Measurements from ENCODE around the gene ADAM12.

The ADAM12 gene

DNA sequence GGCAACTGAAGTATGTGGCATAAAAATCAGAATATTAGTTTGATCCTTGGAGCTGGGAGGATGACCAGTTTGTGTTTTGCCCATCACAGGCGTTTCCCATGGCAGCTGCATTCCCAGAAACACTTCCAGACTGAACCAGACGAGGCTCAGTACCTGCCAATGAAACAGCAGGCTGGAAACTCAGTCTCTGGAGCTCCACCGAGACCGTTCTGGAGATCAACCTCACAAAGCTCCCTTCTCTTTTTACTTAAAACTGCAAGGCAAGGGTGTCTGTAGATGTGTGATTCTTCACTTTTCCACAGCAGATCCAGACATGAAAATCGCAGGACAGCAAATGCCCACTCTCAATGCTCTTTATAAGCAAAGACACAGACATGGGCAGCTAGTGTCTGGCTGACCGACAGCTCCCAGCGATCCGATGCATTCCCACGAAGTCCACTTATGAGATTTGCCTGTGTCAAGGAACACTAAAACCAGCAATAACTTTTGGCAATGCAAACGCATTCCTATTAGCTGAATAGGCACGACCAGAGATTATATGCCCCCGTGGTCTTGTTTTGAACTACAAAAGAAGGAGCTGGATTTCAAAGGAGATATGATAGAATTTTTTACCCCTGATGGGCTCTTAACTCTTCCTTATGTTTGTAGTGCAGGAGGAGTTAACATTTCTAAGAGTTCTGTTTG, 72.6 kb downstream of the ADAM12 start:
- peak; percentile 1 for DNase-seq (ENCODE audit: low spot score)

DNA sequence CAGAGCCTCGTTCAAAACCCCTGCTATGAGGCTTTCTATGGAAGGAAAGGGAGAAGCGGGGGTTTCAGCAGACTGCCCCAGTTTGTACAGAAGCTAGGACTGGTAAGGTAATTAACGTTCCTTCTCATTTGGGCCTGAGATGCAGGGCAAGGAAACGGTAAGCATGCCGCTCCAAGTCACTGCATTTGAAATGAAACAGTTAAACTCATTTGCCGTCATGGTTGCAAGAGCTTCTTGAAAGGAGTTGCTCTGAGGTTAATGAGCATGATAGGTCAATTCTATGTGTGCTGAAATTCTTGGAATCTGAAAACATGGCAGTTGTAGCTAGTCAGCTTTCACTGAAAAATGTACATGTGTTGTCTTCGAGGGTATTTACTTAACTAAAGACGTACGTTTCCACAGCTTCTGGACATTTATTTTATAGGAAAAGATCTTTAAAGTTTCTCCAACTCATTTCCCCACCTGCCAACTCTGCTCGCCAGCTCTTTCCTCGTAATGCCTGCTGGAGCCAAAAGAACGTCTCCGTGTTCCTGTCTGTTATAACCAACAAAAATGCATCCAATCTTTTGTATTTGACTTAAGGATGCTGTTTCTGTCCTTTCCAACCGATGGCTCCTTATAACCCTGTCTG, 73.3 kb downstream of the ADAM12 start:
- no peak for DNase-seq (ENCODE audit: low spot score)

DNA sequence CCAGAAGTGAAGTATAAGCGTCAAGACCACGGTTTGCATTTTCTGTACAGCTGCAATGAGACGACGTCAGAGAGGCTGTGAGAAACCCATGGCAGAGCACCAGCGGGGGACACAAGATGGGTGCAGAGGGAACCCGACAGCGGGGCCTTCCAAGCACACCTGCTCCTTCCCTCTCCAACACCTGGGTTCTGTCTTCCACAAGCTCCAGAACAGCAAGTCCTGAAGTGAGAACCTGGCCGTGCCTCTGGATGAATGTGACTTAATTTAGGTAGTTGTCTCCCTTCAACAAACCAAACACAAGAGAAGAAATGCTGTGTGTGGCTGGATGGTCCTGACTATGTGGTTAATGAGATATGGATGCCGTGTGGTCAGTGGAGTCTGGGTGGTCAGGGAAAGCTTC, 76.1 kb downstream of the ADAM12 start:
- DNase-seq (ENCODE audit: low spot score): no peak

DNA sequence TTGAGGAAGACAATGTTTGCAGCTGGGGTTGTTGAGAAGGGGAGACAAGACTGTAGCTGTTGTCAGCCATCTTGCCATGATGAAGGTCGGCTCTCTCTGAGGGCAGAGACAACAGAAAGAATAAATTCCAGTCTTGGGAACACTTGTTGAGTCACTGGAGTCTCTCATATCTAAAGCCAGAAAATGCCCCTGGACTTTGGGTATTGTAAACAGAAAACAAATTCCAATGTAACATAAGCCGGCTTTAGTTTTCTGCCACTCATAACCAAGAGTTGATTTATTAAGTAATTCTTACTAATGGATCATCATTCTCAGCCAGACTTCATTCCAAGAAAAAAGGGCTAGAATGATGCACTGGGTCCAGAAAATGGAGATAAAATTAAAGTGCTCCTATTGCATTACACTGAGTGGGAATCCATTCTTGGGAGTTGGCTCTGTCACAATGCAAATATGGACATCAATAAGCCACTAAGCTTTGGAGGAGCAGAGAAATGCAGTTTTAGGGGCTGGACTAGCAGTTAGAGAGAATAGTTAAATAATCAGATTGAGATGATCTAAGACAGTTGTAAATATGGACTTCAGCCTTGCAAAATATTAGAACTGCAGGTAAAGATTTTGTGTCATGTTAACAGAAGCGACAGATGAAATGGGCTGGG, 78.9 kb downstream of the ADAM12 start:
- no peak for DNase-seq (ENCODE audit: low spot score)

DNA sequence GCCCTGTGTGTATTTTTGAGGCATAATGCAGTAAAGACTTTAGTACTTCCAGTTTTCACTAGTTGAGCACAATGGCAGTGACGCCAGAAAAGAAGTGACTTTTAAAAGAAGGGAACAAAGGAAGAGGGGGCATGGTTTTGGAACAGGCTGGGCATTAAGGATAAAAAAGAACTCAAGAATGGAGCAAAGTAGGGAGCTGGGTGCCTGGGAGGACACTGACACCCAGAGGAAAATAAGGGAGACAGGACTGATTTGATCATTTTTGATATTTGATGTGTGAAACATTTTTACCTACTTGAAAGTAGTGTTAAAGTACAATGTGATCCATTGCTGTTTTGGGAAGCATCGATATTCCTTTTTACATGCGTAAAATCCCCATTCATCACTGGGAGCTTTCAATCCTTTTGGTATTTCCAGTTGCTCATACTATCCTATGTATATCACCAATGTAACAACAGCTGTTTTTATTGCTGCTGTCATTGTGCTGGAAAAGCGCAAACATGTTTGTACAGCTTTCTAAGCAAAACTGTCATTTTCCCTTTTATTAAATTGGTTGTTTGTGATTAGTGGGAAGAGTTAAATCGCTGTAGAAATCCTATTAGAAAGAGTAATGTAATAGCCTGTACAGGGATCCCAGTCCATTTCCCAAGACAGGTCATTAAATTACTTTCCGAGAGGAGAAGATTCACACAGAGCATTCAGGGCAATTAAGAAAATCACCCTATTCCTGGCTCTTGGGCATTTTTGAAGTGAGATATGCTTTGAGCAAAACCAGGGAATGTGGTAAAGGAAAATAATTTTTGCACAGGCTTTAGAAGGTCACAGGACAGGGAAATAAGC, 85.2 kb downstream of the ADAM12 start:
- peak; percentile 11 for DNase-seq (ENCODE audit: low spot score)

DNA sequence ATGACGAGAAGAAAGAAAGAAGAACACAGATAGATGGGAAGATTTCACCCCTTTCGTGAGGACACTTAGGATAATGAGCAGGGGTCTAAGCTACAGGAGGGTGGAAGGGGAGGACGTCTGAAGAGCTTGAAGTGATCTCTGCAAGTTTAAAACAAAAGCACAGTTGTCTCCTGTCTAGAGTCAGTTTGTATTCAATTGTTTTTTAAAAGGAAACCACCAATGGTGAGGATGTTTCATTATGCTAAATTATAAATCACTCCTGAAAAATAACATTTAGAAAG, 85.9 kb downstream of the ADAM12 start:
- no peak for DNase-seq (ENCODE audit: low spot score)

DNA sequence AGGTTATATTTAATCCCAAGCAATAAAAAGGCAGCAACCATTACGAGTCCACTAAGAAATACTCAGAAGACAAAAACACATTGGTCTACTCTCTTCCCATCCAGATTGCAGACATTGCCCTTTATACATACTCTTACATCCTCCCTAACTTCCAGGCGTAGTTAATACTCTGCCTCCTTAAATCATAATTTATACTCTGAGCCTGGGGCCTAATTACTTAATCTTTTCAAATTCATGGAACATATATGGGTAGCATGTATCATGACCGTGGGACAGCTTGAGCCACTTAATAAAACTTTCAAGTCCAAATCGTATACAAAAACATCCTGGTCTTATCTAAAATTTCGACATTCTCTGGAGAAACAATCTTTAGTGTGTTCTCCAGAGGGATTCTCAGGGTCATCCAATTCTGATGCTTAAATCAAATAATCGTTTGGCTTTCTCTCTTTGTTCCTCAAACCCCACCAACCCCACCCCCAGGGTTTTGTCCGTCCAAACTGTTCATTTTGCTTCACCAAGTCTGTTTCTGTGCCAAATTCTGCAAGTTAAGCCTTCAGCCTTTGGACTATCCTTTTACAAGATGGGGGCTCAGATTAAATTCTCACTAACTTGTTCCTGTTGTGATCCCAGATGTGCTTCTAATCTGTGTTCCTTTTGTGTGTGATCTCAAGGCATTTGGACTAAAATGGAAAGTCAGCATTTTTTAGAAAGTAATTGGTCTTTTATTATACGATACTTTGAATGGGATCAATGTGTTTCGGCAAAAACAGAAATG, 86.4 kb downstream of the ADAM12 start:
- DNase-seq (ENCODE audit: low spot score): no peak

DNA sequence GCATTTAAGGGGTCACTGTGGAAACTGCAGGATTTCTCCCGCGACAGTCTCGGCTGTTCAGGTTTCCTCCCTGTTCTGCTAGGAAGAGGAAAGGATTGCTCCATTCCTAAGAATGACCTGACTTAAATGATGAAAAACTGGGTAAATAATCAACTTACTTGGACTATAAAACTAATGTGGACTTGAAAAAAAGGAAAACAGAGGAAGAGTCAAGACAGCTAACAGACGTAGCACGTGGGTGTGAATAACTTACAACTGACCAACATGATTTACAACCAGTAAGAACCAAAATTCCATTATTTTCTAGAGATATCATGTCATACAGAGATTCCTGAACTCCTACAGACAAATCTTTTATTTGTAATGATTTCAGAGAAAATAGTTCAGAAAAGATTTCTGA, 93.8 kb downstream of the ADAM12 start:
- no peak for DNase-seq (ENCODE audit: low spot score)

DNA sequence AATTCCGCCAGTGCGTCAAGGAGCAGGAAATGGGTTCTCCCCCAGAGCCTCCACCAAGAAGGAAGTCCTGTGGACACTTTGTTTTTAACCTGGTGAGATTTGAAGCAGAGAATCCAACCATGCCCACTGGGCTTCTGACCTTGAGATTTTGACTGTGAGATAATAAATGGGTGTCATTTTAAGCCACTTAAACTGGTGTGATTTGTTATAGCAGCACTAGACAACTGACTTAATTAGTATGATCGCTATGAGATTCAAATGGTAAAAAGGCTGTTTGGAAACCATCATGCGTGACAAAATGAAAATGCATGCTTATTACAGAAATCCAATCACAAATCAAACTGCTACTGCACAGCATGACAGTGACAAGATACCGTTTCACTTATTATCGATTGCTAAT, 98.0 kb downstream of the ADAM12 start:
- no peak for DNase-seq (ENCODE audit: low spot score)

DNA sequence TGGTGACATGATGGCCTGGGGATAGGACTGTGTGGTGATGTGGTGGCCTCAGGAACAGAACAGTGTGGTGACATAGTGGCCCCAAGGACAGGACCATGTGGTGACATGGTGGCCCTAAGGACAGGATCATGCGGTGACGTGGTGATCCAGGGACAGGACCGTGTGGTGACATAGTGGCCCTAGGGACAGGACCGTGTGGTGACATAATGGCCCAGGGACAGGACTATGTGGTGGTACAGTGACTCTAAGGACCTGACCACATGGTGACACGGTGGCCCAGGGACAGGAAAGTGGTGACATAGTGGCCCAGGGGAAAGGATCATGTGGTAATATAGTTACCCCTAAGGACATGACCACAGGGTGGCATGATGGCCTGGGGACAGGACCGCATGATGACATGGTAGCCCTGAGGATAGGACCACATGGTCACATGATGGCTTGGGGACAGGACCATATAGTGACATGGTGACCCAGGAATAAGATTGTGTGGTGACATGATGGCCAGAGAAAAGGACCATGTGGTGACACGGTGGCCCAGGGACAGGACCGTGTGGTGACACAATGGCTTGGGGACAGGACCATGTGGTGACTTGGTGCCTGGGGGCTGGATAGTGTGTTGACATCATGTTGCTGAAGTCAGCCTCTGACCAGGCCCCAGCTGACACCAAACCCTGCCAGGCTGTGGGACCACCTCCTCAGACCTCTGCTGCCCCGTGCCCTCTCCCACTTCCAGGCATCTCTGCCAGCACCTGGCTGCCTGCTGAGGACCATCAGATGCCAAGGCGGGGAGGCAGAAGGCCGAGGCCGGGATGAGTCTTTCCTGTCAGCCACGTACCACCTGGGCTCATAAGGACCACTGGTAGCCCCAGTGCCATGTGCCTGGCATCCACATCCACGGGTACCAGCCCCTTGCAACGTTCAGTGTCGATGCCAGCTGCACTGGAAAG, 99.5 kb downstream of the ADAM12 start:
- no peak for DNase-seq (ENCODE audit: low spot score)

DNA sequence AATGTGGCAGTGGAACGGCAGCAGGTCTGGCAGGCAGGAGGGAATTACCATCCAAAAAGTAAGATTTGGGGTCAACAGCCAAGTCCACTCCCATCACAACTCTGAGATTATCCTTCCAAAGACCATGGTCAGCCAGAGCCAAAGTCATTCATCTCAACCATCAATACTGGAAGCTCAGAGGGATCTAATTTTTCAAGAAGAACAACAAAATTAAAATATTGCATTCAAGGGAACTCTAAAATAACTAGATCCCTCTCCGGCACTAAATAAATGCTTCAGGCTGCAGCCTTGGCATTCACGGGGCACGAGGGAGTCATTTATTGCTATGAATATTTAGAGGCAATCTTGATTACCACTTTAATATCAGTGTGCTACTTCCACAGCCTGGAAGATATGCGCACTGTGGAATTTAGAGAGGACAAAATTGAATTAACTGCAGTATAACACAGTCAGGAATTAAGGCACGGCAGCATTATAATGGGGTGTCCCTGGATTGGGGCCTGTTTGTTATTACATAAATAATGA, 102.0 kb downstream of the ADAM12 start:
- no peak for DNase-seq (ENCODE audit: low spot score)

DNA sequence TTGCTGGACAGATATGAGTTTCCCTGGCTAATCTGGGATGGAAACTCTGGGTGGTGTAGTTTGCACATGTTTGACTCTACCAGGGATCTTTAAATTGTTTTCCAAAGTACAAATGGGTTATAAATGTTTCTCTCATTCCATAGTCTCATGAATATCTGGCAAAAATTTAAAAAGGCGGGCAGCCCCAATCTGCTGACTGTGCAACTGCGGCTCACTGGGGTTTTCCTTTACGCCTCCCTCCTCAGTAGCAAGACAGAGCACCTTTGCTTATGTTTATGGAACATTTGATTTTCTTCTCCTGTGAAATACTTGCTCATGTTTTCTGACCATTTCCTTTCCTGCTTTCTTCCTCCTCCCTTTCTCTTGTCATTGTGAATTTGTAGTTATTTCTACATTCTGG, 105.0 kb downstream of the ADAM12 start:
- DNase-seq (ENCODE audit: low spot score): no peak

DNA sequence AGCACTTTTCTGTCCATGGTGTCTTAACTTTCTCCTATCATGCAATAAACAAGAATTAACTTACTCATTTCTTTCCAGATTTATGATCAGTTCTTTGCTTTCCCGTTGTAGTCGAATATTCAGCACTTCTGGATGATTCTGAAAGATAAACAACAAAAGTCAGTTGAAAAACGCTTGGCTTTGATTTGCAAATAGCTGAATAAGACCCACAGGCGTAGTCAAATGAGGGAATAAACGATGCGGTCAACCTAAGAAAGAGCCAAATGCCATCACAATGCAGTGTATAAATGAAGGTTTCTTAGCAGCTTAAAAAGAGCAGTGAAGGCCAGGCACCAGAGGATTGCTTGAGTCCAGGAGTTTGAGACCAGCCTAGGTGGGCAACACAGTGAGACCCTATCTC, 109.4 kb downstream of the ADAM12 start:
- DNase-seq (ENCODE audit: low spot score): no peak

DNA sequence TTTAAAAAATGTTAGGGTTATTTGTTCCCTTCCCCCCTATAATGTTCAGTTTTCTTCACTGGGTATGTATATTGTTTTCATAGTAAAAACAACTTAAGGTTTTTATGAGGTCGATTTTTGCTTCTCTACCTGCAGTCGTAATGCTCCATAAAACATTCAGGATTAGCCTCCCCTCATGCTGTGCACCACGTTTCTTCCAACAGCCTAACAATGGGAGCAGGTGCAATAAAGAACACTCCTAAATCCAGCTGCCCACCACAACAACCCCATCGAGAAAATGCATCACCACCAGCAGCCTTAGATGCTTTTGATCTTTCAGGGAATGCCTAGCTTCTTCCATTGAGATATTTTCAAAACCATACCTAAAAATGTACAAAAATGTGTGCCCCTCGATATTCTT, 111.1 kb downstream of the ADAM12 start:
- no peak for DNase-seq (ENCODE audit: low spot score)

DNA sequence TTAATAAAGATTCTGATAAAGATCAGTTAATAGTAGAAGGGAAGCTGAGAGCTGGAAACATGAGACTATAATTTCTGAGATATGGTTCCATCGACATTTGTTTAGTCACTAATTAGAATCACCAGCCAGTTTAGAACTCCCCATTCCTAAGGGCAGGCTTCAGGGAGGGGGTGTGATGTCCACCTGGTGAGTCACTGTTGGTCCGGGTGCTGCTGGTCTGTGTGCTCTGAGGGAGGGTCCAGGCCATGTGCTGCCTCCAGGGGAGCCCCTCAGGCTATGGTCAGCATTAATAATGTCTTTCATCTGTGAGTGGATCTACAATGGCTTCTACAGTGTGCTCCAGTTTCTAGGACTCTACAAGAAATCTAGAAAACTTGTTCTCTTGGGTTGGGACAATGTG, 115.8 kb downstream of the ADAM12 start:
- no peak for DNase-seq (ENCODE audit: low spot score)

DNA sequence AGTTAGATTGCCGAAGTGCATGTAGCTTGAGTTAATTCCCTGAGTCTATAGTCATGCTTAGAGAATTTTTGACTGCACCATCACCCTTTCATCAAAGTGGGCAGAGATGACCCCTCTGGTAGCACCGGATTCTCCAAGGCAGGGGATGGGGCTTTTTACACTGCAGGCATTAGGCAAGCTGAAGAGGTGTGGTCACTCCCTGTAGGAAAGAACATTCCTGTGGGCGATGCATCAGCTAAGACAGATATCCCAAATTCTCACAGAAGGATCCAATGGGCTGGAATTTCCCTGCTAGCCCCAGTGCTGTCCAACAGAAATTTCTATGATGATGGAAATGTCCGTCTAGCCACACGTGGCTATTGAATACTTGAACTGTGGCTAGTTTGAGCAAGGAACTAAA, 118.2 kb downstream of the ADAM12 start:
- DNase-seq (ENCODE audit: low spot score): no peak

DNA sequence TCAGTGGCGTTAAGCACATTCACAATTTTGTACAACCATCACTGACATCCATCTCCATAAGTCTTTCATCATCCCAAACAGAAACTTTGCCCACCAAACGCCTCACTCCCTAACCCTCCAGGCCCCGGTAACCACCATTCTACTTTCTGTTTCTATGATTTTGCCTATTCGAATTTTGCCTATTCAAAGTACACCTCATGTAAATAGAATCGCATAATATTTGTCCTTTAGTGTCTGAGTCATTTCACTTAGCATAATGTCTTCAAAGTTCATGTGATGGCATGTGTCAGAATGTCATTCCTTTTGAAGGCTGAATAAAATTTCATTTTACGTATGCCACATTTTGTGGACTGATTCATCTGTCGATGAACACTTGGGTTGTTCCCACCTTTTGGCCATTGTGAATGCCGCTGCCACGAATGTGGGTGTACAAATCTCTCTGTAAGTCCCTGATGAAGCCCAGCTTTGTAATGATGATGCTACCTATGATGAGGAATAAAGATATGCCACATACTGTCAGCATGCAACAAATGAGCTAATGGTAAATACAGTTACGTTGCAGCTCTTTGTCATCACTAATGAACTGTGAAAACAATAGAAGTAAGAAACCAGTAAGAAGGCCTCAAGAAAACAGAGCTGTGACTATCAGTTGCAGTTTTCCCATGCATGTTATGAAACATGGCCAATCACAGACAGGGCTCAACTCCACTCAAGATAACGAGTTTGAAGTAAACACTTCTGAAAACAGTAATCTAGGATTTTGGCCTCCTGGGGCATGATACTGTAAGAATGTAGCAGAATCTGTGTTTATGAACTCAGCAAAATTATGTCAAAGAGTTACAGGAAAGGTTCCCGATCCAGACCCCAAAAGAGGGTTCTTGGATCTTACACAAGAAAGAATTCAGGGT, 120.0 kb downstream of the ADAM12 start:
- no peak for DNase-seq (ENCODE audit: low spot score)

DNA sequence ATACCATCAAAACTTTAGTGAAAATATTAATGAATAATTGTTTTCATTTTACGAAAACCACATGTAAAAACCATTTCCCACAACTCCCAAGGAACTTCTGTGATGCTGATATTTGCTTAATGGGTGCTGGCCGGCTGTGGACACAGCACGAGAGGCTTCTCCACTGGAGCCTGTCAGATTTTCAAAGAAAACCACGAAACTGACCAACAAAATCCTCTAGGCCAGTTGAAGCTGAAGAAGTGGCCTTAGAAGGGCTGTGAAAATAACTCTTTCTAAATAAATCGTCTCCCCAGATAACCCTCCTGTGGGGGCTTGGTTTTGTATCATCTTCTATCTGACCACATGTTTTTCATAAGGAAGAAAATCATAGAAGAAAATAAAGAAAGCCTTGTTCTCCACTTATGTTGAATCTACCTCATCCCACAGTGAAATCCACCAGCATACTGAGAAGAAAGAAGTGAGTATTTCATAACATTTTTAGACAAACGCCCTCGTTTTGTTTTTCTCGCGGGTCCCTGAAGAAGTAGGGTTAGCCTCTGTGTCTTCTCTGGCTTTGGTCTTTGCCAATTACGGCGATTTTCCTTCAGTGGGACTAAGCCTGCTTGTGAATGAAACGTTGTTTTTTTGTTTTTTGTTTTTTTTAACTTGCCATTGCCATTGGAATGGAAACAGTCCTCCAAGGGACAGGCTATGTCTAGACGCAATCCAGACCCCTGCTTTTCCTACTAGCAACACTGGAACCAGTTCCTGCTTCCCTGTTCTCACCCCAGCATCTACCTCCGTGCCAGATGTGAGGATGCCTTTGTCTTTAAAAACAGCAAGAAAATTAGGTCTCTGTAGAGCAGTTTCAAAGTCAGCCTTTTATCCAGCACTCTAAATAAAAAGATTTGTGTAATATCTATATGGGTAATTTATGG, 123.9 kb downstream of the ADAM12 start:
- DNase-seq (ENCODE audit: low spot score): no peak
